Stimulated activated naive CD8-positive, alpha-beta T cell treated with anti-CD3 and anti-CD28 coated beads, Interleukin-15, Interleukin-2, amounts not matched to agents 100 U/mL and 50 U/mL, for 24 hours (primary cell): ENCODE data around the gene TMPO.
"Not testable (repeated sequence)": the region's sequence is repeated elsewhere in the genome, so short reads cannot be mapped to it uniquely, and the experiment has no call there.

Experiments
- ATAC-seq: fragments of 150-1000 bp; cut with Tn5 transposase; one replicate; pipeline ENCODE4 v1.10.0; 2021
- DNase-seq: peaks from one replicate; pipeline ENCODE4 v3.0.0; 2021

The TMPO gene

GRCh38 chr12:98515287-98516110, at the start of gene TMPO:
TSS of gene TMPO (plus strand) at chr12:98515590. CDS start at chr12:98515868, 278 bp downstream.
- DNase-seq (peak; percentile 96), ATAC-seq (peak; percentile 88)

- DNase-seq, result no peak
Observed at GRCh38 chr12:98465950-98466602, 49.3 kb upstream of the TMPO start.

GRCh38 chr12:98466640-98467400, 48.6 kb upstream of the TMPO start:
- ATAC-seq (no peak), DNase-seq (no peak)

More at GRCh38 chr12:98465950-98466602, 49.3 kb upstream of the TMPO start:
- no peak for ATAC-seq

GRCh38 chr12:98469109-98469508, 46.3 kb upstream of the TMPO start:
- DNase-seq, result no peak
- peak; percentile 26 for ATAC-seq

GRCh38 chr12:98470469-98471082, 44.8 kb upstream of the TMPO start:
- DNase-seq (no peak), ATAC-seq (no peak)

GRCh38 chr12:98471085-98471484, 44.3 kb upstream of the TMPO start:
- ATAC-seq (no peak), DNase-seq (no peak)

GRCh38 chr12:98475565-98475908, 39.9 kb upstream of the TMPO start:
- DNase-seq (no peak), ATAC-seq (no peak)

- DNase-seq (no peak), ATAC-seq (no peak)
Observed at GRCh38 chr12:98478606-98479005, 36.8 kb upstream of the TMPO start.

GRCh38 chr12:98483621-98484503, 31.5 kb upstream of the TMPO start:
- no peak for ATAC-seq
- DNase-seq, result no peak

GRCh38 chr12:98485792-98486340, 29.5 kb upstream of the TMPO start:
- DNase-seq, result no peak
- ATAC-seq, result no peak

GRCh38 chr12:98488416-98488815, 27.0 kb upstream of the TMPO start:
- ATAC-seq, DNase-seq: not testable (repeated sequence)

- no peak for DNase-seq
- ATAC-seq, result no peak
Observed at GRCh38 chr12:98489176-98489575, 26.2 kb upstream of the TMPO start.

GRCh38 chr12:98490501-98491453, 24.6 kb upstream of the TMPO start:
- peak; percentile 78 for ATAC-seq
- DNase-seq, result peak; percentile 85

- DNase-seq (no peak), ATAC-seq (no peak)
Observed at GRCh38 chr12:98492580-98493140, 22.7 kb upstream of the TMPO start.

GRCh38 chr12:98501266-98501629, 14.1 kb upstream of the TMPO start:
- DNase-seq, ATAC-seq: not testable (repeated sequence)

- peak; percentile 80 for ATAC-seq
- peak; percentile 91 for DNase-seq
Observed at GRCh38 chr12:98503342-98503591, 12.1 kb upstream of the TMPO start.

GRCh38 chr12:98503592-98504367, 11.6 kb upstream of the TMPO start:
- ATAC-seq, result peak; percentile 79
- DNase-seq, result peak; percentile 96

GRCh38 chr12:98504368-98504617, 11.1 kb upstream of the TMPO start:
- ATAC-seq (peak; percentile 4), DNase-seq (no peak)

- no peak for ATAC-seq
- DNase-seq, result no peak
Observed at GRCh38 chr12:98509063-98509462, 6.3 kb upstream of the TMPO start.
